IPS-11a (cell line): Measurements from ENCODE around the gene TOGARAM2.

Experiments used
- H3K4me3 ChIP-seq: one replicate; pipeline ENCODE4 v1.5.1; 2013; ENCODE audit warnings: low read depth, low read length, control low read depth

The TOGARAM2 gene

DNA sequence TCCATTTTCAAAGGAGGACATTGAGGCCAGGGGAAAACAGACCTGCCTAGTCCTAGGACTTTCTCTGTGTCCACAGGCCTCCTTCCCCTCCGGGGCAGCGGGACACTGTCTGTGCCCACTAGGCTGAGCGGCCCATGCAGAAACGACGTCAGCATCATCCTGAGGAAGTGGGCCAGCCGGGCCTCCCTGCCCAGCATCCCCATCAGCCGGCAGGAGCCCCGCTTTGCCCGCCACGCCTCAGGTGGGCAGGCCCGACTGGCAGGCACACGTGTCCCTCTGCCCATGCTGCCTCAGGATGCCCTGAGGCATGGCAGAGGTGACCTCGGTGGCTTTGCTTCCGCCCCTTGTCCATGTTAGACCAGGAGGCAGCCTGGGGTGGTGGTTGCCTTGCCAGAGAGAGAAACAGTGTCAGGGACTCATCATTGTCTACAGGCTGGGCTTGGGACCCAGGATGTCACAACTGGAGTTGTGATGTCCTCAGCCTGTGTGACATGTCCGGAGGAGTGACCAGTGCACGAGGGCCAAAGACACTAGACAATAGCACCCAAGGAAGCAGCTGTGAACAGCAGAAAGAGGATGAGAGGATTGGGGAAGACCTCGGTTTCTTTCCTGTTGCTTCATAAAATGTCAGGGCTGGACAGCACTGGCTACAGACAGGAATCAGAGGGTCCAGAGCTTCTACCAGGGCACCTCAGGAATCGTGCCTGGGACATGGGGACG lies 36.8 kb downstream of the TOGARAM2 start:
- H3K4me3 ChIP-seq, result no peak overlapping the region

DNA sequence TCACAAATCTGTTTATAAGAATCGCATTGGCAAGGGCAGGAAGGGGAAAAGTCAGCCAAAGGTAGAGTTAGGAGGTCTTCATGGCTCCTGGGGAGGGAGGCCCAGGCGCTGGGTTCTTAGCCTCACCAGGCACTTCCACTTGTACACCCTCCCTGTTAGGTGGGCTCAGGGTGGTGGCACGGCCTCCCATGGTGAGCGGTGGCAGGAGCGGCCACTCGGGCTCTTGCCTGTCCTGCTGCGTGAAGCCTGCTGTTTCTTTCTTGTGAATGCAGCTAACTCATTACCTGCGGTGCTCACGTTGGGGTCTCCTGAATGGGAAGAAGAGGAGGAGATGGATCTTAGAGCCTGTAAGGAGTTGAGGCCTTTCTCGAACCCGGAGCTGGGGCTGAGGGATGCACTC lies 40.8 kb downstream of the TOGARAM2 start:
- no peak overlapping the region for H3K4me3 ChIP-seq

DNA sequence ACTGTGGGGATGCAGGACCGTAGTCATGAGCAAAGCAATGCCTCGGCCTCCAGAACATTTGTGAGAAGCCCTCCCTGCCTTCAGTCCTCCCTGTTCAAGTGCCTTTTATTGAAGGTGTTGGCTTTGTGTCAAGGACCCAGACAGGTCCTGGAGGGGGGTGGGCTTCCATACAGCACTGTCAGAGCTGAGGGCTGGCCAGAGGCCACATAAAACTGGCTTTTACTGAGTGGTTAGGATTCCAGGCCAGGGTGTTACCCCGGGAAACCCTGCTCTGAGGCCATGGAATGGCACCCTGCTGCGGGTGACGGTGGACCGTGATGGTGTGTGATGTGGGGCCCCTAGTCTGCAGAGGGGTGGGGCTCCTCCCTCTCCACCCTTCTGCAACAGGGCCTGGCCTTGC lies 41.6 kb downstream of the TOGARAM2 start:
- H3K4me3 ChIP-seq, result no peak overlapping the region

DNA sequence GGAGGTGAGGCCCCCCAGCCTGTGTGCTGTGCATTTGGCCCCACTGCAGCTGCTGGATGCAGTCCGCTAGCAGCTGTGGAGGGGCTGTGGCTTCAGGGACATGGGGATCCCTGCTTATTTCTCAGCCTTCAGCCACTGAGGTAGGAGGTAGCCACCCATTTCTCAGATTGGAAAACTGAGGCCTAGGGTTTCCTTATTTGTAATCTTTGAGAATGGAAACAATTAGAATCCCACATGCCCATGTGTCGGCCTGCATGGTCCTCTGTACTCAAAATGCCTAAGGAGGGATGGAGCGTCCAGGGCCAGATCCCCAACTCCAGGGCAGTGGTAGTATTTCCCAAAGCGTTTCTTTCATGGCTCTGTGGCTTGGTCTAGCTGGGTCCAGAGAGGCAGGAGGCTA lies 42.1 kb downstream of the TOGARAM2 start:
- no peak overlapping the region for H3K4me3 ChIP-seq

DNA sequence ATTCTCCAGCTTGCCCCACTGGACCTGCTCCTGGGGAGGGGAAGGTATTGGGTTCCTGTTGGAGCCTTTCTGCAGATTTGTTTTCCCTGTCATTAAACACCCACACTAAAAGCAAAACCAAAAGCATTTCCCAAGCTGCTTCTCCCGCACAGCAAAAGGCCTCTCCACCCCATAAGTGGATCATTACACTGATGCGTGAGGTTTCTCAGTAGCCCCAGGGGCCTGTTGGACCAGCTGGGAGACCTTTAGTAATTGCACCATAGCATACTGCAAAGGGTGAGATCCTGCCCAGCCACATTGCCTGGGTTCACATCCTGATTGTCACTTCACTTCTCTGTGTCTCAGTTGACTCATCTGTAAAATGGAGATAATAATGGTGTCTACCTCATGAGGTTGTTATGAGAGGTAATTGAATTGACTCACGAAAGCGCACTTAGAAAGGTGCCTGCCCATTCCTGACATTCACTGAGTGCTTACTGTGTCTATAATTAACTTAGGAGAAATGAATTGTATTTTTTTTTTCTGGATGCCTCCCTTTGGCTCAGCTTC lies 43.9 kb downstream of the TOGARAM2 start:
- no peak overlapping the region for H3K4me3 ChIP-seq

DNA sequence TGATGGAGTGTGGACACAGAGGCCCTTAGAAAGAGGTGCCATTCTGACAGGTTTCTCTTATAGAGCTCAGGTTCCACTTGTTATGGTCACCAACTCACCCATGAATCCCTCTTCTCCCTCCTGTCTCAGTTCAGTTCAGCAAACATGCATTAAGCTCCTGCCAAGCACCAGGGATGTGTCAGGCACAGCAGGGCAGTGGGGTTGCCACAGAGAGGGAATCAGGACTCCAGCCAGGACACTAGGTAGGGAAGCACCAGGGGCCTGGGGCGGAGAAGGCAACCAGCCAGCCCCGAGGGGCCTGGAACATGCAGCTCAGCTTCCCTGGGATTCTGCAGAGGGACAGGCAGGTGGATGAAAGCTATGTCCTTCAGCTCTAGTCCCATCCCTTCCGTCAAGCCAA lies 44.6 kb downstream of the TOGARAM2 start:
- no peak overlapping the region for H3K4me3 ChIP-seq

DNA sequence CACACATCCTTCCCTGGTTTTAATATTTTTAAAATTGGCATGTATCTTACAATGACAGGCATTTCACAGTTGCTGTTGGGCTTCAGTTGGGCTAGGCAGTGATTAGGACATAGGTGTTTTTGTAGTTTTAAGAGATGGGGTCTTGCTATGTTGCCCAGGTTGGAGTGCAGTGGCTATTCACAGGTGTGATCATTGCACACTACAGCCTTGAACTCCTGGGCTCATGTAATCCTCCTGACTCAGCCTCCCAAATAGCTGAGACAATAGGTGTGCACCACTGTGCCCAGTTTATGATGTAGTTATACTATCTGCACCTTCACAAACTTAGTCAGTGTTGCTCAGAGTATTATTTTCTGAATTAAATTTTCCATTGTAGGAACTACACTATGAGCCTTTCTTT lies 49.9 kb downstream of the TOGARAM2 start:
- H3K4me3 ChIP-seq, result no peak overlapping the region

DNA sequence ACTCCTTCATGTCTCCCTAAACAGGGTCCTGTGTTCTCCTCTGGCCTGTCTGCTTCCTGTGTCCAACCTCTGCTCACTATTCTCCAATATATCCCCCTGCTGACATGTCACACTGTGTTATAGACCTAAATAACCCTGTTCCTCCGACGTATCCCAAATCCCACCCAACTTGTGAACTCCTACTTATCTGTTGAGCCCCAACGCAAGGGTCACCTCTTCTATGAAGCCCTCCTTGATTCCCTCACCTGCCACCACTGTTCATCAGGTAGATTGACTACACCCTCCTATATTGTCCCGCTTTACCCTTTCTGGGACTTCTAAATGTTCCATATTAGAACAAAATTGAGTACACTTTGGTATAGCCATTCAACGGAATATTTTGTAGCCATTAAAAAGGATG lies 51.1 kb downstream of the TOGARAM2 start:
- no peak overlapping the region for H3K4me3 ChIP-seq

DNA sequence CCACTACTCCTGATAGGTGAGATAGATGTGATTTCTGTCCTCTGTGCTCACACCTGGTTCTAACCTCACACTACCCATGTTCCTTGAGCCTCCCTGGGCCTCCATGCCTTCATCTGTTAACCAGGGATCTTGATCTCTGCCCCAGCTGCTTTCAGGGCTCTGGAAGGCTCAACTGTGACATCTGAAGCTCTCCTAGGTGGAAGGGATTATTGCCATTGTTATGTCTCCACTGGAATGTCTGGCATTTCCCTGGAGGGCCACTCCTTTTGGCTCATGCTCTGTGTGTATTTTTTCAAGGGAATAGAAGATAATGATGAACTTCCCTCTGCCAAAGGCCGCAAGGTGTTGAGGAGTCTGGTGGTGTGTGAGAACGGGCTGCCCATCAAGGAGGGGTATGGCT lies 52.1 kb downstream of the TOGARAM2 start:
- no peak overlapping the region for H3K4me3 ChIP-seq

DNA sequence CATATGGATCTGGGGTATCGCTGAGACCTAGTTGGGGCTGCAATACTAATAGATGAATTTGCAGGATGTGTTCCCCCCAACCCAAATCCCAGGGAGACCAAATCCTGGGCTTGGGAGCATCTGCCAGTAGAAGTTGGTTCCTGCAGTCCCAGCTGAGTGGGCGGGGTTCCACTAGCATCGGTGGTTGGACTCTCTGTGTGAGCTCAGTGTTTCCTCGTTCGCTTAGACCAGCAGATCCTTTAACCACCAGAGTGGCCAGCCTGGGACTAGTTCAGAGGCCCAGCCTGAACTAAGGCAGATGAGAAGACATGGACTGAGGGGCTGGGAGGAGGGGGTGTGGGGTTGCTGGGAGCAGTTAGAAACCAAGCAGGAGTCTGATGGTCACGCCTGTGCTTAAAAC lies 52.6 kb downstream of the TOGARAM2 start:
- H3K4me3 ChIP-seq, result no peak overlapping the region

DNA sequence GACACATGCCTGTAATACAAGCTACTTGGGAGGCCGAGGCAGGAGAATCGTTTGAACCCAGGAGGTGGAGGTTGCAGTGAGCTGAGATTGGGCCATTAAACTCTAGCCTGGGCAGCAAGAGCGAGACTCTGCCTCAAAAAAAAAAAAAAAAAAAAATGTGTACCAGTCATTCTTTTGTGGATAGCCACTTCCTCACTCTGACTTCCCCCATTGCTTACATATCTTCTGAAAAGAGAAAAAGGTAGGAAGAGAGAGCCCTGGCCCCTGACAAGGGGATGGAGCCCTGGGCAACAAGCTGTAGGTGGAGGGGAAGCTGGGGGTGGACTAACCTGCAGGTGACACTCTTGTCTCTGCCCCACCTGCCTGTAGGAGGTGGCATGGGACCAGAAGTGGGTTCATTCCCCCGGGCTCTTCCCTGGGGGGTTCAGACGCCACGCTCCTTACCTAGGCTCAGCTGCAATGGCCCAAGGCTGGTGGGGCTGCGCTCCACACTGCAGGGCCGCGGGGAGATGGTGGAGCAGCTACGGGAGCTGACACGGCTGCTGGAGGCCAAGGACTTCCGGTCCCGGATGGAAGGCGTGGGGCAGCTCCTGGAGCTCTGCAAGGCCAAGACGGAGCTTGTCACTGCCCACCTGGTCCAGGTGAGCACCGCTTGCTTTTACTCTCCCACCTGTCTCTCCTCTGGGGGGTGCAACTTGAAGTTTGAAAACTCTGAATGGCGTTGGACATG lies 54.1 kb downstream of the TOGARAM2 start:
- no peak overlapping the region for H3K4me3 ChIP-seq

DNA sequence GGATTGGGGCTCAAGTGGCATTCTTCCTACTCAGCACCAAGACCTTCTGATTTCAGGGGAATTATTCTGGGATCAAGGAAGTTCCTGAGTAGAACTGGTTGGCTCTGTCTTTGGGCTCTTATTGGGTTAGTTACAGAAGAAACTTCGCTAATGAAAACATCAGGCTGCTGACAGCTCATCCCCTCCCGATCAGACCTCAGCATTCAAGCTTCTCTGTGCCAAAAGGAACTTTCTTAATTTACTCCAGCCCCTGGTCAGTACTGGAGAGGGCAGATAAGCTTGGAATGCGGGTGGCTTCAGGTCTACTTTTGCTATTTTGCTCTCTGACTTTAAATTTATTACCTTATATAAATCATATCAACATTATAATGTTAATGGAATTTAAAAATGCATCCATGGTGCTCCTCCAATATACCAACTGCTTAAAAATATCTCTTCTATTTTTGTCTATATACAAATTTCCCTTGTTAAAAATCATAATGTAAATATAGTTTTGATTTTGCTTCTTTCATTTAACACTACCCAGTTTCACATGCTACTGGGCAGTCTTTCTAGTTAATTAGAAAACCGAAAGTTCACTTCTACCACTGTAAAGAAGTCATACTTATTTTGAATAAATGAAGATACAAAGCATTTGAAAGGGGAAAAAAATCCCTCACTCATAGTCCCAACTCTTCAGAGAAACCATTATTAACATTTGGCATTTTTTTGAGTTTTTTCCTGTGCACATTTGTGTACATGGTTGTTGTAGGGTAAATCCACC lies 58.8 kb downstream of the TOGARAM2 start:
- no peak overlapping the region for H3K4me3 ChIP-seq

DNA sequence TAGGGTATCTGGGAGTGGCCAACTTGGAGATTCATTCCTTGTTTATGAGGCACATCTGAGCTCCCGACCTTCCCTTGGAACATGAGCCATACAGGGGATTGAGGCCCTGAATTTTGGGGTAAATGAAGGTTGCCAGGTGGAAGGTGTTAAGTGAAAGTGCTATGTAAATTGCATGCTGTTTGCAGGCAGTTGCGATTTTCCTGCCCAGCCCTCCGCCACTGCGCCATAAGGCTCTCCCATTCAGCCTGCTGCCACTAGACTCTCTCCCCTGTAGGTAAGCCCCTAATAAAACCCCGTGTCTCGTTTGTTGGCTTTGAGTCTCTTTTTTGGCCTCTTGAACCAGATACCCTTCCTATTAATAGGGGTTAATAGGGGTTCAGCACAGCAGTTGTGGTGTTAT lies 59.5 kb downstream of the TOGARAM2 start:
- H3K4me3 ChIP-seq, result no peak overlapping the region

DNA sequence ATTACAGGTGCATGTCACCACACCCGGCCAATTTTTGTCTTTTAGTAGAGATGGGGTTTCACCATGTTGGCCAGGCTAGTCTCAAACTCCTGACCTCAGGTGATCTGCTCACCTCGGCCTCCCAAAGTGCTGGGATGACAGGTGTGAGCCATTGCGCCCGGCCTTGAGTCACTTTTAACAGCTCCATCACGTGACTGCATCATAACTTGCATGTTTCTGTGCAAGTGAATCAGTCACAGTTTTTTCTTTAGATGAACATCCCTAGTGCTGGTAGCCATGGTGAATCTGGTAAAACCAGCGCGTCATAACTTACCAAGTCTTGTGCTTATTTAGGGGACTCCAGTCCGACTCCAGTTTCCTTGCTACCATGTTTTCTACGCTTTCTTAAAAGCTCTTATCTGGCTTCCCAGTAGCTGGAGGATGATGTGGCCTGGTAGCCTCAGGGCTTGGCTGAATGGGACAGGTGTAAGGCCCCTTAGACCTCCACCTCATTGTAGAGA lies 60.1 kb downstream of the TOGARAM2 start:
- H3K4me3 ChIP-seq, result no peak overlapping the region

DNA sequence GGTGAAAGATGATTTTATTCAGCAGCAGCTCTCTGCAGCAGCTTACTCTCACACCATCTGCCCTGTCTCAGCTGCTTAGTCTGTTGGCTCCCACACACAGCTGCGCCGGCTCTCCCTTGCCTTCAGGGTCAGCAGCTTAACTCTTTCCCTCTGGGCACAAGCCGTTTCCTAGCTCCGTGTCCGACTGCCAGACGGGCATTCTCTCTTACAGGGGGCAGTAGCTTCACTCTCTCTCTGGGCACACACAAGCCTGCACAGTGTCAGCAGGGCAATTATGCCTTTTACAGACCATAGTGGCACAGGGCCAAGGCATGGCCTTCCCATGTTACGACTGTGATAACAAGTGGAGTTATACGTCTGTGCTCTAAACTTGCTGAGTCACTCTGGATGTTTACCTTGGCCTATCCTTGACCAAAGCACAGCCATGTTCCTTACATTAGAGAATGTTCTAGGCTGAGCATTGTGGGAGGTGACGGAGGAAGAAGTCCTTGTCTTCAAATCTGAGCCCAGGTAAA lies 61.5 kb downstream of the TOGARAM2 start:
- no peak overlapping the region for H3K4me3 ChIP-seq

DNA sequence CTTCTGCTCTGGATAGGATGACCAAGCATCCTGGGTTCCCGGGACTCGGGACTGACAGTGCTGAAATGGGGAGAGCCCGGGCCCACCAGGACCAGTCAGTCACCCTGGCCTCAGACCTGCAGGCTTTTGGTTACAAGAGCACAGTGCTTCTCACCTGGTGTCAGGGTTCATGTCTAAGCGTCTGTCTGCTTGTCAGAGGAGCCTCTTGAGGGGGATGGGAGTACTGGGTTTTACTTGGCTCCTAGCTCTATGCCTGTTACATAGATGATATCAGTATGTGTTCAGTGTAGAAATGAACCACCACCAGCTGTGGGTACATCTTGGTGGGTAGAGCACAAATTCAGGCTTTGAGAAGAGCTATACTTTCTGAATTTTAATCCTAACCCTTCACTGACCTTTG lies 63.4 kb downstream of the TOGARAM2 start:
- no peak overlapping the region for H3K4me3 ChIP-seq

DNA sequence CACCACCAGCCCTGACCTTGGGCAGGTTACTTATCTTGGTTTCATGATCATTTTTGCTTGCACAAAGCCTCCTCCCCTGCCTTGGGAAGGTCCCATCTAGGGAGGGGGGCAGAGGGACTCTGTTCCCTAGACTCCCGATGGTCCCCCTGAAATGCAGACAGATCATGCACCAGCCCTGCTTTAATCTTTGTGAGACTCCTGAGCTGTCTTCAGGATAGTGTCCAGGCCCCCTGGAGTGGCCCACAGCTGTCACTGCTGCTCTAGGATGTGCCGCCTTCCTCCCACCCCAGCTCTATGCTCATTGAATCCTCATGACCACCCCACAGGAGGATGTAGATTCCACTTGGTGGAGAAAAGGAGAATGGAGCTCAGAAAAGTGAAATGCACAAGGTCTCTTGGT lies 65.2 kb downstream of the TOGARAM2 start:
- H3K4me3 ChIP-seq, result no peak overlapping the region

DNA sequence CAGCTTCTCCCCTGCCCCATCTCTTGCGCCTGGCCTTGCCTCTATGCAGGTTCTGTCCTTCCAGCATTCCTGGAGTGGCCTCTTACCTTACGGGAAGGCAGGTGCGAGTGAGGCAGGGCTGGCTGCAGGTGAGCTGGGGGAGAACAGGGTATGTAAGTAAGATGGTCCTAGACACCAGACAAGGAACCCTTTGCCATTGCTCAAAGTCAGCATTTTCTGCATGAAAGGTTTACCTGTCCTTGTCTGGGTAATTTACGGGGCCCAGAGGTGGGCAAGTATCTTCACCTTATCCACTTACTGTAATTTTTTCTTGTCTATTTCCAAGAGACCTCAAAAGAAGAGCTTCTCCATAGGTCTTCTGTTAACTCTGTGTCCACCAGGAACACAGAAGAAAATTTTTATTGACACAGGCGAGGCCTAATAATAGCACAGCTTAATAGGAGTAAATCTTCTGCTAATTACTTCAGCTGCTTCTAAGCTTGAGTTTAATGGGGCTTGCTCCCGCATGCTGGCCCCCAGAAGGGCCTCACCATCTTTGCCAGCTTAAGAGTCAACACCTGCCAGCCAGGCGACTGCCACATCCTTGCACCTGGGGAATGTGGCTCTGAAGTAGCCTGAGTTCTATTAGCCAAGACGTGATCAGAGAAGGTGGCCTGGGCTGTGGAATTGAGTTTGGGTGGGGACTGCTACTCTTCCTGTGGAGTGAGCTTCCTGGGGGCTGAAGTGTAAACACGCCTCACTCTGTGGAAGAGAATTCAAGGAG lies 66.2 kb downstream of the TOGARAM2 start:
- no peak overlapping the region for H3K4me3 ChIP-seq

DNA sequence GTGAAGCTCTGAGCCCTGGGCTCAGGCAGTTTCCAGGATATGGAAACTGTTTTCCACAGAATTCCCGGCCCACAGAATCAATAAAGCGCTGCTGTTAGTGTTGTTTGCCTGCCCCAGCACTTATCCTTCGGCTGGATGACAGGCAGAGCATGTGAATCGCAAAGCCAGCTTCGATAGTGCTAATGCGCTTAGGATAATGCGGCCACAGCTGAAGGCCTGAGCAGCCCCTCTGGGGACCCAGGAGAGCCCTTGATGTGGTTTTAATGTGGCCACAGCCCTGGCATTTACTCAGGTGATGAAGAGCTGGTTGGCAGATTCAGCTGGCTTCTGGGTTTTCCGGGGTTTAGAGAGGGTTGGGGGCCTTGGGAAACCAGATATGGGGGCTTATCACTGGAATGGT lies 69.5 kb downstream of the TOGARAM2 start:
- no peak overlapping the region for H3K4me3 ChIP-seq

DNA sequence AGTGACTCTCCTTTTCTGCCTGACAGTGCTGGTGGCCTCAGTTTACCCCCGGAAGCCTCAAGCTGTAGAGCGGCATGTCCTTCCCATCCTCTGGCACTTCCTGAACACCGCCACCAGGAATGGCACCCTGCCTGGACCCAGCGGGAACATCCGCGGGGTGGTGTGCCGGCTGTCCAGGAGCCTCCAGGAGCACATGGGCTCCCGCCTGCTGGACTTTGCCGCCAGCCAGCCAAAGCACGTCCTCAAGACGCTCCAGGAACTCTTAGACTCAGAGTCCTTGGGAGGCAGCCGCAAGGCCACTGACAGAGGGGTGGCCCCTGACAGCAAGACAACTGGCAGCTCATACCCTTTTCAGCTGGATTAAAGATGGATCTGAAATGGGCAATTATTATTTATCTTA lies 70.6 kb downstream of the TOGARAM2 start:
- no peak overlapping the region for H3K4me3 ChIP-seq

DNA sequence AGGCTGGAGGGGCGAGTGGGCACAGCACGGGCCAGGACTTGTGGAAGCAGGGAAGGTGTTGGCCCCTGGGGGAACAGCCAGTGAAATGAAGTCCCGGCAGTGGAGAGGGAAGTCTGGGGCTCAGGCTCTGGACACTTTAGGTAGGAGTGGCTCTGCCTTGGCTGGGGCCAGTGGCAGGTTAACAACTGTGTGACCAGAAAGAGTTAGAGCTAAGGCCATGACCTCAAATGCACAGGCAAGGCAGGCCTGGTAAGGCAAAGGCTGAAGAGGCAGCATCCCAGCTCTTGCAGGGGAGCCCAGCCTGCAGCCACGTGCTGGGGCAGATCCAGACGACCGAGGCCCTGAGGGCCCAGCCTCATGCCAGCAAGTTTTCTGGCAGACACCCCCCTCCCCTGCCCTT lies 71.7 kb downstream of the TOGARAM2 start:
- no peak overlapping the region for H3K4me3 ChIP-seq
